Calu3 (cell line): ENCODE data around the gene ZNF484. TPM values are rescaled to one million over a fixed set of nuclear protein-coding genes. Genes with fewer than 3 reads are reported as not detected.
"Not testable (repeated sequence)": the region's sequence is repeated elsewhere in the genome, so short reads cannot be mapped to it uniquely, and the experiment has no call there.

Experiments used
- BruUV-seq: library from RNA; stranded (reverse); fragments of 400-500 nt; replicated peaks from 2 replicates; lab custom pipeline; 2021; lab: Mats Ljungman, UMichigan
- CTCF ChIA-PET: fragments of 300-600 bp; sonication (Branson Sonifier 250); formaldehyde crosslinking; loops from one replicate; lab custom pipeline; 2022; ENCODE audit warnings: antibody characterized with exemption; lab: Charles Lee
- DNase-seq: peaks from one replicate; pipeline ENCODE4 v3.0.0; 2022
- H3K27ac Mint-ChIP-seq: one replicate; pipeline ENCODE4 v1.8.0; 2022; ENCODE audit warnings: mixed read lengths; ENCODE audit not compliant: unreplicated experiment
- H3K27me3 Mint-ChIP-seq: one replicate; pipeline ENCODE4 v1.8.0; 2022; ENCODE audit warnings: mixed read lengths; ENCODE audit not compliant: unreplicated experiment
- H3K36me3 Mint-ChIP-seq: one replicate; pipeline ENCODE4 v1.8.0; 2022; ENCODE audit warnings: mild to moderate bottlenecking, moderate library complexity, mixed read lengths; ENCODE audit not compliant: insufficient read depth, unreplicated experiment
- H3K4me1 Mint-ChIP-seq: one replicate; pipeline ENCODE4 v1.8.0; 2022; ENCODE audit warnings: mild to moderate bottlenecking, low read depth, mixed read lengths; ENCODE audit not compliant: unreplicated experiment
- H3K4me3 Mint-ChIP-seq: one replicate; pipeline ENCODE4 v1.8.0; 2022; ENCODE audit warnings: mild to moderate bottlenecking, low read depth, moderate library complexity, mixed read lengths; ENCODE audit not compliant: unreplicated experiment
- H3K9me3 Mint-ChIP-seq: one replicate; pipeline ENCODE4 v1.8.0; 2022; ENCODE audit warnings: low read depth, mixed read lengths; ENCODE audit not compliant: unreplicated experiment
- intact Hi-C: fragments of 100-400 bp; cut with micrococcal nuclease; formaldehyde crosslinking; loops from one replicate; pipeline ENCODE4 v1.10.0; 2022; ENCODE audit not compliant: unreplicated experiment
- total RNA-seq: library from RNA; stranded (reverse); gene quantifications from 2 replicates; pipeline ENCODE4 v1.2.3, GENCODE V29; 2022
- TF ChIP-seq, protein P1 (sequence below): fragments of 200-600 bp; IDR thresholded peaks from one replicate; pipeline ENCODE4 v1.8.0; 2022; ENCODE audit warnings: antibody characterized with exemption; ENCODE audit not compliant: unreplicated experiment

Gene ZNF484
- total RNA-seq, 1 experiment from 2014 or later = 6.3 TPM

DNA sequence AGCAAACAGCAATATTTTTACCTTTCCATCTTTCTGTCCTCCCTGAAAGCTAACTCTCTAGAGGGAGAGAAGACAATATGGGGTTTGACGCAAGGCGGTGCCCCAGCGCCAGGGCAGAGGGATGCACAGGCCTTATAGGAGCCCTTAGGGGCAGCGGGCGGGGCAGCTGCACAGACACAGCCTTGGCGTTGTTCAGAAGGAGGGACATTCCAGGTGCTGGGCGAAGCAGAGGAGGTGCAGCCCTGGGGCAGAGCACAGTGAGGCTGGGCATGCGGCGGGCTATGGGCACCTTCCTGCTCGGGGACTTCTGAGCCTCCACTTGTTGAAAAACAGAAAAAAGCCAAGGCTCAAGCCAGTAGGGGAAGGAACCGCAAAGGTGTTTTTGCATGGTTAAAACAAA, 79.5 kb downstream of the ZNF484 start:
- TF ChIP-seq, protein P1, sequence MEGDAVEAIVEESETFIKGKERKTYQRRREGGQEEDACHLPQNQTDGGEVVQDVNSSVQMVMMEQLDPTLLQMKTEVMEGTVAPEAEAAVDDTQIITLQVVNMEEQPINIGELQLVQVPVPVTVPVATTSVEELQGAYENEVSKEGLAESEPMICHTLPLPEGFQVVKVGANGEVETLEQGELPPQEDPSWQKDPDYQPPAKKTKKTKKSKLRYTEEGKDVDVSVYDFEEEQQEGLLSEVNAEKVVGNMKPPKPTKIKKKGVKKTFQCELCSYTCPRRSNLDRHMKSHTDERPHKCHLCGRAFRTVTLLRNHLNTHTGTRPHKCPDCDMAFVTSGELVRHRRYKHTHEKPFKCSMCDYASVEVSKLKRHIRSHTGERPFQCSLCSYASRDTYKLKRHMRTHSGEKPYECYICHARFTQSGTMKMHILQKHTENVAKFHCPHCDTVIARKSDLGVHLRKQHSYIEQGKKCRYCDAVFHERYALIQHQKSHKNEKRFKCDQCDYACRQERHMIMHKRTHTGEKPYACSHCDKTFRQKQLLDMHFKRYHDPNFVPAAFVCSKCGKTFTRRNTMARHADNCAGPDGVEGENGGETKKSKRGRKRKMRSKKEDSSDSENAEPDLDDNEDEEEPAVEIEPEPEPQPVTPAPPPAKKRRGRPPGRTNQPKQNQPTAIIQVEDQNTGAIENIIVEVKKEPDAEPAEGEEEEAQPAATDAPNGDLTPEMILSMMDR = no peak
- H3K4me1 Mint-ChIP-seq = no peaks in the 10 kb centered on the region
- H3K9me3 Mint-ChIP-seq = no peaks in the 10 kb centered on the region
- H3K27me3 Mint-ChIP-seq = peaks cover 53% of the 10 kb centered on the region
- H3K36me3 Mint-ChIP-seq = no peaks in the 10 kb centered on the region
- no TSS peak for BruUV-seq
- no peak overlapping the region for H3K27ac Mint-ChIP-seq
- no peak for DNase-seq
- CTCF ChIA-PET = no interaction called here
- intact Hi-C loops = no loop called here
- H3K4me3 Mint-ChIP-seq = no peak overlapping the region

DNA sequence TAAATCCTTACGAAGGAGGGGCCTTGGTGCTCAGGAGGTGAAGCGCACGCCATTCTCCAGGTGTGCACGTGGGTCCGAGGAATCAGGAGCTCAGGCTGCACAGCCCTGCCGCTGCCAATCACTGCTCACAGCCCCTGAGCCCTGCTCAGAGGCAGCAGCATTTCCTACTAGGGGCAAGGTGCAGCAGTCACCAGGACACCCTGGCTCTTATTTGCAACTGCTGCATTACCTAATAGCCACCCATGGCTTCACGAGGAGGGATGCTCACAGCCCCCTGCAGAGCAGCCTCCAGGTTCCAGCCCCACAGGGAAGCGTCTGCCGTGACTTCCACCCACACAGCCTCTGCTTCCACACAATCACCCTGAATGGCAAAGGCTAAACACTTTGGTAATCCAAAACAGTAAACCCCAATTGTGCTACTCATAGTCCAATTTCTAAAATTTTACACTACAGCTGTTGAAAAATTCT, 81.5 kb downstream of the ZNF484 start:
- peaks cover 62% of the 10 kb centered on the region for H3K27me3 Mint-ChIP-seq
- H3K27ac Mint-ChIP-seq, CTCF ChIA-PET, intact Hi-C loops, H3K4me1 Mint-ChIP-seq, H3K36me3 Mint-ChIP-seq, H3K9me3 Mint-ChIP-seq, BruUV-seq, H3K4me3 Mint-ChIP-seq, DNase-seq: not testable (repeated sequence)

DNA sequence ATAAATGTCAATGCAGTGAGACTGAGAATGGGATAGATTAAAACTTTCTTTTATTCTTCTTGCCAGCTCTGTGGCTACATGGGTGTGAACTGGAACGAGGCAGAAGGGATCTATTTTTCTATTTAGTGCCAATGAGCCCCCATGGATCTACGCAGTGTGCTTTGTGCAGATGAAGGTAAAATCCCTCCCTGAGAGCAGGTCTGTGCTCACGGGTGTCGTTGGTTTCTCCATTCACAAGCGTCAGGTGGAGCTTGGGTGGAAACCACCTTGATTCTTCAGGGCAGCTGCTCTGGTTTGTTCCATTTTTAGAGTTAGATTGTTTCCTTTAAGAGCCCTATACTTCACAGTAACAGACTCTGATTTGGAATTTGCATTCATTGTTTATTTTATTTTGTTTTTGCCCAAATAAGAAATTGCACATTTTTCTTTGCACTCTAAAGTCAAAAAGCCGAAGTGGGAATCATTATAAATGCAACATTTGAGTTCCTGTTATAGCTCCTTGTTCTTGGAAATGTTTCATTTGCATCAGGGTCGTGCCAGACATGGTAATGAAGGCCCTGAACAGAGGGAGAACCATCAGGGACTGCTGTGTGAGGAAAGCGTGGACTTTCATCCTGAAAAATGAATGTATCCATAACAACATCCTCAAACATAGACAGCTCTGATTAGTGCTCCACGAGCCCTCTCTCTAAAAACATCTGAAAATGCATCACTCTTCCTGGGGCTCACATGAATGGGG, 82.1 kb downstream of the ZNF484 start:
- intact Hi-C loops = no loop called here
- no TSS peak for BruUV-seq
- TF ChIP-seq, protein P1 = no peak
- CTCF ChIA-PET = no interaction called here
- peaks cover 5% of the 10 kb centered on the region for H3K4me1 Mint-ChIP-seq
- DNase-seq = no peak
- peaks cover 68% of the 10 kb centered on the region for H3K27me3 Mint-ChIP-seq
- no peaks in the 10 kb centered on the region for H3K36me3 Mint-ChIP-seq
- no peaks in the 10 kb centered on the region for H3K9me3 Mint-ChIP-seq
- no peak overlapping the region for H3K4me3 Mint-ChIP-seq
- H3K27ac Mint-ChIP-seq = no peak overlapping the region

Other genes starting within 250 kb of the ZNF484 start
- gene IPPK, start 207.9 kb downstream of the ZNF484 start, total RNA-seq = 8.9 and 9.5 TPM in 2 replicates
- 18.7 and 21.9 TPM in 2 replicates for gene BICD2, start 113.2 kb downstream of the ZNF484 start, total RNA-seq
- 3.1 and 4.5 TPM in 2 replicates for gene FGD3, start 69.5 kb upstream of the ZNF484 start, total RNA-seq
- gene SUSD3, start 180.7 kb upstream of the ZNF484 start, total RNA-seq = 0.69 and 1.3 TPM in 2 replicates
- 26.1 and 26.4 TPM in 2 replicates for gene CARD19, start 218.2 kb upstream of the ZNF484 start, total RNA-seq